GM21619 (cell line): Measurements from ENCODE around the gene DCXR.

ENCODE experiments used
- ATAC-seq: cut with Tn5 transposase; IDR thresholded peaks from one replicate; pipeline ENCODE4 v1.9.1; 2021; ENCODE audit not compliant: unreplicated experiment

The DCXR gene

DNA sequence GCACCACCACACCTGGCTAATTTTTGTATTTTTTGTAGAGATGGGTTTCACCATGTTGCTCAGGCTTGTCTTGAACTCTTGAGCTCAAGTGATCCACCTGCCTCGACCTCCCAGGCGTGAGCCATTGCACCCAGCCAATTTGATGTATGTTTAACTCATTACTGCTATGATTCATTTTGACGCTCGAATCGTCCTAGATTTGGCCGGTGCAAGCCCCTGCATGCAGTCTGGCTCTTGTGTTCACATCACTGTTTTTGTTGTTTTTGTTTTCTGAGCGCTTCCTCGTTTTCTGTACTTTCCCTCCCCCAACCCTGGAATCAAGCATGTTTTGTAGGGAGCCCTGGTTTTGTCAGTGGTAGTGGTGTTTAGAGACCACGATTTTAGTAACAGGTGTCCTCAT lies 35.9 kb upstream of the DCXR start:
- ATAC-seq: no peak

DNA sequence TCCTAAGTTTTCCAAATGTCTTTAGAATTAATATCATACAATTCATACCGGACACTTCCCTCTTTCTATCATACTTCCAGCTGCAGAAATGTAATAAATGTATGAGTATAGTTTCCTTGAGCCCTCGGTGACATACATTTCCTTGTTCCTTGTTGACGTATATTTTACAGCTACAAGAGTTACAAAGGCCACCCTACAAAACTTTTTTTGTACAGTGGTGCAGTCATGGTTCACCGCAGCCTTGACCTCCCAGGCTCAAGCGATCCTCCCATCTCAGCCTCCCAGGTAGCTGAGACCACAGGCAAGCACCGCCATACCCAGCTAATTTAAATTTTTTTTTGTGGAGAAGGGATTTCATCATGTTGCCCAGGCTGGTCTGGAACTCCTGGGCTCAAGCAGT lies 35.3 kb upstream of the DCXR start:
- no peak for ATAC-seq

DNA sequence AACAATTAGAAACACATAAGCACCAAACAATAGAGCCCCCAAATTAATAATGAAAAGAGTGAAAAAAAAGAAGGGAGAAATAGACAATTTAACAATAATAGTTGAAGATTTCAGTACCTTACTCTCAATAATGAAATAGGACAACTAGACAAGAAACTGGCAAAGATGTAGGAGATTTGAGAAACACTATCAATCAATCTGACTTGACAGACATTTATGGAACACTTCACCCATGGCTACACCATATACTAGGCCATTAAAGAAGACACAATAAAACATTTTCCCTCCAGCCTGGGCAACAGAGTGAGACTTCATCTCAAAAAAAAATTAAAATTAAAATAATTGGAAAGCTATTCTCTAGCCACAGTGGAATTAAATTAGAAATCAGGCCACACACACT lies 33.1 kb upstream of the DCXR start:
- ATAC-seq: no peak

DNA sequence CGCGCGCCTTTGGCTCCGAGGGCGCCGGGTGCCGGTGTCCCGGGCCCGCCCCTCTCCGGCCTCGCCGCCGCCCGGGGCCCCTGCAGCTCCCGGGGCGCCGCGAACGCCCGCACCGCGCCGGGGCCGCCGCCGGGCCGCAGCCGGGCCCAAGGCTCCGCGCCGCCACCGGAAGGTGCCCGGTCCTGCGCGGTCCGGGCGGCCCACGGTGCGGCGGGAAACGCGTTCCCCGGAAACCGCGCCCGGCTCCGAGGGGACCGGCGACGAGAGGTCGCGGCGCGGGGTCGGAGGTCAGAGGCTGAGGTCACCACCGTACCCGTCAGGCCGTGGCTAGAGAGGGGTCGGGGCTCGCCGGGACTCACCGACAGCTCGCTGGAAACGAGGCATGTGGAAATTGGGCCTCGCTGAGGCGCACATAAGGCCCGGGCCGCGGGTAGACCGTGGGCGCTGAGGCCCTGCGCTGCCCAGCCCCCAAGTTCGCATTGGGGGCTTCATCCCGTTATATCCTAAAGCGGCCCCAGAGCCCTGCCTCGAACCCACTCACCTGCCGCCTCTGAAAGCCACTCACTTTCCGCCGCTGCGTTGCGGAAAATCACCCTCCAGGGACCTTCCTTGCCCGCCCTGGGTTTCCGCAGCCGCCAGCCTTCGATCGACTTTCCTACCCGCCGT lies 28.3 kb upstream of the DCXR start, which contains the start of gene DUS1L:
Gene DUS1L, minus strand, starts transcription at position 167 of the 666 bp plus-strand sequence. CDS start 745 bp downstream, outside the sequence.
- peak; percentile 47 for ATAC-seq

DNA sequence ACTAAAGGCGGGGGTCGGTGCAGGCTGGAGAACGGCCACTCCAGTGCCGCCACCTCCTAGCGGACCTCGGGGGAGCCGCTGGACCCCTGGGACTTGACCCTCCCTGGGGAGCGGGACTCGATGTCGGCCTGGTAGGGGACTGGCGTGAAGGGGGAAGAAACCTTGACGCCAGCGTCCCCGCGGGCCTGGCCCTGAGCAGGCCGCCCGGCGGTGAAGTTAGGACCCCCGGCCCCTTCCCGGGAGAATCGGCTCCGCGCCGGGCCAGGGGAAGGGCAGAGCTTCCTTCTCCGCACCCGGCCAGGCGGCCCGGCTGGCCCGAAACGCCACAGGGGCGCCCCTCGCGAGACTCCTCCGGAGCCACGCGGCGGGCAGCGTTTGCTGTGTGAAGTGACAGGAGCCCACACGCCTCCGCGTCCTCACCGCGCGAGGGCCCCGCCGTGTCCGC lies 27.7 kb upstream of the DCXR start:
- peak; percentile 27 for ATAC-seq

DNA sequence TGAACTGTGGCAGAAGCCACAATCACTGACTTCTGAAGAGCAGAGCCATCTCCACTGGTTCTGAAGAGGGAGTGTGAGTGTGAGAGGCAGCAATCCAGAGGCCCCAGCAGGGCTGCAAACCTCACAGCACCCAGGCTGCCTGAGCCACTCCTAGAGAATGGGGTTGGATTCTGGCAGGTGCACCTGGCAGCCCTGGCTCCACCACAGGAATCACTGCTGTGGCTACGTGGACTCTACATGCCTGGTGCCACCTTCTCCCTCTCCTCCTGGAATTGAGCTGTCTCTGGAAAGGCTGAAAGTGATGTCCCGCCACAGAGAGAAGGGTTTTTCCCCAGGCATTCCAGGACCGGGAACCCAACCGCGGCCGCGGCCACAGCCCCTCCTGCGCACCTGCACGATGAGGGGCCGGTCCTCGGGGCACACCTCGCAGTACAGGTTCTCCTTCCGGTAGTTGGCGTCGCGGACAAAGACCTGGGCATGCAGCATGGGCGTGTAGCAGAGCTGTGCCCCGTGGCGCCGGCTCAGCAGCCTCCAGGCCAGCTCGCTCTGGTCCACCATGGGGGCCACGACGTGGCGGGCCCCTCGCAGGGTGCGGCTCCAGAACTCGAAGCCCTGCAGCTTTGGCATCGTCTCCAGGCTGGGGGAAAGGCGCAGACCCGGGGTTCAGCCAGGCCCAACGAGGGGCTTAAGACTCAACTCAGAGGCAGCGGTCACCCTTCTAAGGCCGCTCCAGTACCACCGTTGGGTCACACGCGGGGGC lies 27.1 kb upstream of the DCXR start:
- ATAC-seq: no peak

DNA sequence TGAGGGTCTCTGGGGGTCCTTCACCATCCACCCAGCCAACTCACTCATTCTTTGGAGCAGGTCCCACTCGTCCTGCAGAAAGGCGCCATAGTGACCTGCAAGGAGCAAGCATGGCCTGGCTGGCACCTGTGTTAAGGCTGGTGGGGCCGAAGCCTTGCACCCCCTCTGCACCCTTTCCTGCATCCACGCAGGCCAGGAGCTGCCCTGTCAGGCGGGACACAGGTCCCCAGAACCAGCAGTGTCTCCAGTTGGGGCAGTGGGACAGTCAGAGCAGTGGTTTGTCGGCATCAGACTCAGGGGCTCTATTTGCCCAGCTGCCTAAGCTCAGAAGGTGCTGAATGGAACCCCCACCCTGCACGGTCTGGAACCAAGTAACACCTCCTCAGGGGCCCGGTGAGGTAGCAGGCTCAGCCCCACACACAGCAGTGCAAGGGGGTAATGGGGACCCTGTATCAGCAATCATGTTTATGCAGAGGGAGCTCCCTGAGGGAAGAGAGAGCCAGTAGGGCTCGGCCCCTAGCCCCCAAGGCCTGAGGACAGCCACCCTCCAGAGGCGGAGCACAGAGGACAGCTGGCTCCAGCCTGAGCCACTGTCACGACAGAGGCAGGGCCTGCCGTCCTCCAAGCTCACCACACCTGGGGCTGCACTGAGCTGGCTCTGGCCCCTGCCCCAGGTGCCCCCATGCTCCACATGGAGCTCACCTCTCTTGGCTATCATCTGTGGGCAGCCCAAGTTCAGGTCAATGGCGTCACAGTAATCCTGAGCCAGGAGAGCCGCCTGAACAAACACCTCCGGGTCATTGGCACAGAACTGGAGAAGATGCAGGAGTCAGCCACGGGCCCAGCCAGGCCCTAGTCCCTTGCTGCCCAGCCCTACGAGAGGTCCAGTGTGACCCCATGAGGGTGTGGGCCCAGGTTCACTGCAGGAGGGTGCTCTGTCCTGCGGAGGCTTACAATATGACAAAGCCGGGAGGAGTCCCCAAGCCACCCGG lies 26.2 kb upstream of the DCXR start:
- no peak for ATAC-seq

DNA sequence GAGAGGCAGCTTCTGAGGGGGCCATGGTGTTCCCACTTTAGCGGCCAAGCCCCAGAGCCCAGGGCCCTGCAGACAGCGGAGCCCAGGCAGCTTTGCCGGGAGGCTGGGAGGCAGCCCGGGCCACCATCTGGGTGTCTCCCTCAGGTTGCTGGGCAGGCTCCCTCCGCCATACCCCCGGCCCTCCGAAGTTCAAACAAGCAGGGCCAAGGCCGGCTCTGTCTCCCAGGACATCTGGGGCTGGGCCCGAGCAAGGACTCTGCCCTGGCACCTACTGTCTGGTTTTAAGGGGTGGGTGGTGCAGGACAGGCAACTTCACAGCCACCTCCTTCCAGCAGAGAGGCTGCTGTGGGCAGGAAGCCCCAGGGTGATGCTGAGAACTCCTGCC lies 25.5 kb upstream of the DCXR start:
- no peak for ATAC-seq

DNA sequence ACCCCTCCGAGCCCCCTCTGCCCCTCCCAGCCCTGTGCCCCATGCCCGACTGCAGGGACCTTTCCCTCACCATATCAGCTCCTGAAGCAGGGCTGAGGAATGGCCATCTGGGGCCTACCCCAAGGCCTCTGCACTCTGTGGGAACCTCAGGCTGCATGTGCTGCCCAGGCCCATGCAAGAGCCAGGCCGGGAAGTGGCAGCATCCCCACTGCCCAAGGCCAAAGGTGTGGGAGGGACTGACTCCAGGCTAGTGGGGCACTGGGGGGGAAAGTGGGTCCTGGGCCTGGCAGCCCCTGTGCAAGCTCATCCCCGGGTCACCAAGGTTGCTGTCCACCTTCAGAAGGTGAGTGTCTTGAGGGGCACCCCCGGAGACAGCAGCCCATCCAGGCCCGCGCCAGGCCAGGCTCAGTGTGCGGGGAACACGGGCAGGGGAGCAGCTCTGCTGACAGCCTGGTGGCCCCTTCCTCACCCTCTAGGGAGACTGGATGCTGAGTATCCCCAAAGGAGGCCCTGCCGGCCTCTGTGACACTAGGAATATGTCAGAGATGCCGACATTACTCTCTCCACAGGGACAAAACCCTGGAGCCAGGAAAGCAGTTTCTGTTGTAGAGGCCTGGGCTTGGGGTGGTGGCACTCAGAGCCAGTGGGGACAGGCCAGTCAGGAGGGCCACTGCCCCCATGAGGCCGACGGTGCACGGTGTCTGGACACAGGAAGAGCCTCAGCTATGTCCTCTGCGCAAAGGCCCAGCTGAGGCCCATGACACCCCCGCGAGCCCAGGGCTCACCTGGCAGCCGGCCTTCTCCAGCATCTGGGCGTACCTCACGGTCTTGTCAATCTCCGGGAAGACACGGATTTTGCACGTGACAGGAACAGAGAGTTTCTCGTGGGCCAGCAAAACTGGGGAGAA lies 24.8 kb upstream of the DCXR start:
- ATAC-seq: no peak

DNA sequence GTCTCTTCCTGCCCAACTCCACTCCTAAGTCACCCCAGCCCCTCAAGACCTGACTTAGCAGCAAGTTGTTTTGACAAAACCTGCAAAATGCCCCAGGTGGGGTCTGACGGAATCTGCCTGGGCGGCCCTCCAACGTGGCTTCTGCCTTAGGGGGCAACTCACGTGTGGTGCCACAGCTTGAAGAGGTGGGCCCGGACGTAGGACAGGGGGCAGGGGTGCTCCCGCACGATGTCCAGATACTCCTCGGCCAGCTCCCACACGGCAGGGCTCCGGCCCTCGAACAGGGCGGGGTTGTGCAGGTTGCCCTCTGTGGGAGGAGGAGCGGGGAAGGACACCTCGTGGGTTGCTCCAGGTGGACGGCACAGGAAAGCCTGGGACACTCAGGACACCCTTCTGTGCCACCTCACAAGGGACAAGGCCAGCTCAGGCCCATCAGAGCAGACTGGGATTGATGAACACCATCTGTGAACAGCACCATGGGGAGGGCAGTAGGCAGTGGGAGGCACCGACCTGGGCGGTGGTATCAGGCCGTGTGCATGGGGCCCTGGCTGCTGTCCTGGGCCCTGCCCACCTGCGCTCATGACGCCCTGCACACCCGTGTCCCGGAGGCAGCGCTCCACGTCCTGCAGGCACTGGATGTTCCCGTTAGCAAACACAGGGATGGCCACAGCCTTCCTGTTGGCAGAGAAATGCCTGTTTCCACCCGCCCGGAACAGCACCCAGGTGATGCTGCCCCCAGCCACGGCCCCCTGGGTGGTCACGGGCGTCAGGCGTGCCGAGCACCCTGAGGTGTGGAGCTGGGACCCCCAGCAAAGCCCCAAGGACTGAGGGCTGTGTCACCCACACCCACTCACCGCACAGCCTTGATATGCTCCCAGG lies 23.8 kb upstream of the DCXR start:
- ATAC-seq: no peak

DNA sequence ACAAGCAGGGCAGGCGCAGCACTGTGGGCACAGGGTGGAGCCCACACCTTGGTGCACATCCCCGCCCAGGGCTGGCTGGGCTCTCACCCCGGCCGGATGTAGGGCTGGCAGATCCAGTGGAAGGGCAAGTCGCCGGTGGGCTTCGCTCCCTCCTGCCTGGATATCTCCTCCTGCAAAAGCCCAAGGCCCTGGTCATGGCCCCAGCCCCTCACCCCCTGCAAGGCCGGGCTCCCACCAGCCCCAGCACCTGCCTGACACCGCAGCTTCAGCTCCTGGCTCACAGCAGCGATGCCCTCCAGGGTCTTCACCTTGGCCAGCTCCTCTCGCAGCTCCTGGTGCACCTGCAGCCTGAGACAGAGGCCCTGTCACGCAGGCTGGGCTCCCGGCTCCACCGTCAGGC lies 23.1 kb upstream of the DCXR start:
- no peak for ATAC-seq

DNA sequence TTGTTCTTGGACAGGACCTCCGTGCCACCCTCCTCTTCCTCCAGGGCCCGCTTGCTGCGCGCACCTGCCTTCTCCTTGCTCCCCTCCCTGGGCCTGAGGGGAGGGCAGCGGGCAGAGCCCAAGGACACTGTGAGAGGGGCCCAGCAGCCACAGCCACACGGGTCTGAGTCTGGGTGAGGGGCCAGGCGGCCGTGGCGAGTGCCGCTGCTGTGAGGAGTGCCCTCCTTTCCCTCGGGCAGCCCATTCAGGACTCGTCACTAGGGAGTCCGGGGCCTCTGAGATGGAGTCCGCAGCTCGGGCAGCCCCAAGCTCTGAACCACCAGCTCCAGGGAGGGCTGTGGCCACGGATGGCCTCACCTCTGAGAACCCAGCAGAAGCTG lies 22.5 kb upstream of the DCXR start:
- no peak for ATAC-seq

DNA sequence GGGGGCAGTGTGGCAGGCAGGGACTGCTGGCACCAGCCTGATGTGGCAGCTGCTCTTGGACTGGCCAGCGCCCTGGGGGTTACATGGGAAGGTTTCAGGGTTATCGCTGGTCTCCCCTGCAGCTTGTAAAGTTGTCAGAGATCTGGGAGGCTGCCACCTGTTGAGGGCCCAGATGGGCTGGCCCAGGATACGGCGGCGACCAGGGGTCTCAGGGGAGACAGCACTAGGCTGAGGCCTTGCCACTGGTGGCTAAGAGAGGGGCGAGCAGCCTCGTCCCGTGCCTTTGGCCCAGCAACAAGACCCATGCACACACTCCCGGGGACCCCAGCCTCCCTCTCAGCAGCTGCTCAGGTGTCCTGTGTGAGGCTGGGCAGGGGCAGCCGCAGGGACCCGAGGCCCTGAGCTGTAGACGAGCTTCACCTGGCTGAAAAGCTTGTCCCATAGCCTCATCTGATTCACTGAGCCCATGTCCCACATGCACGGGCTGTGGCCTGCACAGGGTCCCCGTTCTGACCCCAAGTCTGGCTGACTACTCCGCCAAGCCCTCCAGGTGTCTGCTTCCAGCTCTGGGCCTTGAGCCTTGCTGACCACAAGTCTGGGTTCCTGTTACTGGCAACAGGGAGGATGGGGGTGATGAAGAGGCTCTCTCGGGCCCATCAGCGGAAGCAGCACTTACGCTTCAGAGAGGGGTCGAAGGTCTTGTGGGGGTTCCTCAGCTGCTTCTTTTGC lies 21.9 kb upstream of the DCXR start:
- ATAC-seq: no peak

DNA sequence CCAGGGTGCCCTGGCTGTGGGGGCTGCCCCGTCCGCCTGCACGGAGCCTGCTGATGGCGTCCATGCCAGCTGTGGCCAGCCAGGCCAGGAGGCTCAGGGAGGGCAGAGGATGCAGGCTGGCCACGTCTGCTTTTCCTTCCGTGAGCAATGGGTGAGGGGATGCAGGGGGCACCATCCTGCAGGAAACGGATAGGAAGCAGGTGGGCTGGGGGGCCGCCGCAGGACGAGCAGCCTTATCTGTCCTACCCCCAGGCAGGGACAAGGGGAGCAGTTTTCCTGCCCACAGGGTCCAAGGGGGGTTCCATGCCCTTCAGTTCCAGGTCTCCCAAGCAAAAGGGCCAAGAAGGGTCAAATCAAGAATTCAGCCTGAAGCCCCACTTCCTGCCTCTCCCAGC lies 21.4 kb upstream of the DCXR start:
- no peak for ATAC-seq

DNA sequence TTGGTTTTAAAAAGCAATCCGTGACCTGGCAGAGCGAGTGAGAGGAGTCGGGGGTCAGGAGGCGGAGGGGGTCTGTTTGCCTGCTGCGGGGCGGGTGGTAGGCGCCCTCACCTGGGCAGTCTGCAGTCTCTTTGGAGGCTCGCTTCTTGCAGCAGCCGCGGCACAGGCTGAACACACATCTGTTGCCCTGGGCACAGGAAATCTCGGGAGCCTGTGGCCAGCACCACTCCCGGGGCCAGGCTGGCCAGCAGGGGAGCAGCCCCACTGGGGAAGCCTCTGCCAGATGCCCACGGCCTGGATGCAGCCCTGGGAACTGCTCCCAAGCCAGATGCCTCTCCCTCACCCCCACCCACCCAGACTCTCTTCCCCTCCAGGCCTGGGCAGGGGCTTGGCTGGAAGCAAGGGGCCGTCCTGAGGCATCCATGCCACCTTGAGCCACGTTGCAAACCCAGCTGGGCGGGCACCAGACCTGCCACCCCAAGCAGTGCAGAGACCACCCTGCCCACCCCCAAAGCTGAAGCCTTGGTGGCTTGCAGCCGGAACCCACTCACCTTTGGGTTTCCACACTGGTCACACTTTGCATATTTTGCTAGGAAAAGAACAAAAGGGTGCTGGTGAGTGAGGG lies 20.8 kb upstream of the DCXR start:
- no peak for ATAC-seq

DNA sequence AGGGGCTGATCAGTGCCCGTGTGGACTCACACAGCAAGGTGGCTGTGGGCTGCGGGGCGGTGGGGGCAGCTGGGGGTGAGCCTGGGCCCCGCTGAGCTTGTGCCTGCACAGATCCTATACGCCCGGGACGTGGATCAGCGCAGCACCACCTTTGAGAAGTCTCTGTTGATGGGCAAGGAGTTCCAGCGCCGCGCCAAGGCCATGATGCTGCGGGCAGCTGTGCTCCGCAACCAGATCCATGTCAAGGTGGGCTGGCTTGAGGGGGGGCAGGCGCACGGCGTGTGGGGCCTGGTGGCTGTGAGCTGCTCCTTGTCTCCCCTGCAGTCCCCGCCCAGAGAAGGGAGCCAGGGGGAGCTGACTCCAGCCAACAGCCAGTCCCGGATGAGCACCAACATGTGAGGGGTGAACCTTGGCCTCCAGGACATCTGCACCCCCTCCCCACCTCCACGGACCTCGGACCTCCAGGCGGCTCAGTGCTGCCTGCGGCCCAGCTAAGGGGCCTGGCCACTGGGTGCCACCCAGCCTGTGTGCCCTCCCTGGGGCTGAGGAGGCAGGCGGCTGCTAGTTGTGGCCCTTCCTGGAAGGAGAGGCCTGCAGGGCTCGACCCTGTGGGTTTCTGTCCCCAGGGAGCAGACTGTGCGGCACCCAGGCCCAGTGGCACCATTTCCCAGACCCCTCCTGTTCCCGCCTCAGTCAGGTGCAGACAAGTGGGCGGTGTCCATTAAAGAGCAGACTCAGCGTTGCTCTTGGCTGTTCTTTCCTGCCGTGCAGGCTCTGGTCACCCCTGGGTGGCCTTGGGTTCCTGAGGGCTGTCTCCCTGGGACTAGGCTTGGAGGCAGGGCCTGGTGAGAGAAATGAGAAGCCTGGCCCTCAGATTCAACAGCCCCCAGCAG lies 19.5 kb upstream of the DCXR start:
- ATAC-seq: no peak

DNA sequence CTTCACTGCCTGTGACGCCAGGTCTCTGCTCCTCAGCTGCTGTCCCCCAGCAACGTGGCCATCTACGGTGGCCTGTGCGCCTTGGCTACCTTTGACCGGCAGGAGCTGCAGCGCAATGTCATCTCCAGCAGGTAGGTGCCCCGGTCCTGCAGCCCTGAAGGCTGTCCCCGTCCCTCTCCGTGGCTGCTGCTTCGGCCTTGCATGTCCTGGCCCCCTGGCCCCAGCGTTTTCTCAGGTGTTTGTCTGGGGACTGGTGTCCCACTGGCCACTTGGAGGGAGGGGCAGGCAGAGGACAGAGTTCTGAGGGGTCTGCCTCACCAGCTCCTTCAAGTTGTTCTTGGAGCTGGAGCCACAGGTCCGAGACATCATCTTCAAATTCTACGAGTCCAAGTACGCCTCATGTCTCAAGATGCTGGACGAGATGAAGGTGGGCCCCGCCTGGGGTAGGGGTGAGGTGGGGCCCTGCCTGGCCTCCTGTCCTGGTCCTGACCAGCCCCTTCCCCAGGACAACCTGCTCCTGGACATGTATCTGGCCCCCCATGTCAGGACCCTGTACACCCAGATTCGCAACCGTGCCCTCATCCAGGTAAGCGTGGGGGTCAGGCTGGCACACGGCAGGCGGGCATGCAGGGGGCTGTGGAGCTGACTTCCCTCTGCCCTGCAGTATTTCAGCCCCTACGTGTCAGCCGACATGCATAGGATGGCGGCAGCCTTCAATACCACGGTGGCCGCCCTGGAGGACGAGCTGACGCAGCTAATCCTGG lies 18.6 kb upstream of the DCXR start:
- no peak for ATAC-seq
